SU-DHL-6 (cell line): ENCODE data around the gene DPP8.

Experiments used
- H2AFZ ChIP-seq: fragments of 200-600 bp; sonication (generic); 2 replicates; pipeline ENCODE4 v1.6.1; 2014; ENCODE audit warnings: low read depth, mild to moderate bottlenecking, moderate library complexity, mixed read lengths, antibody characterized with exemption, low read length; ENCODE audit not compliant: severe bottlenecking
- H3F3A ChIP-seq: fragments of 200-600 bp; shearing (Covaris generic); 2 replicates; pipeline ENCODE4 v1.6.0; 2016; ENCODE audit warnings: antibody characterized with exemption, mild to moderate bottlenecking; ENCODE audit not compliant: insufficient read depth
- H3K27ac ChIP-seq: fragments of 200-600 bp; sonication (generic); 2 replicates; pipeline ENCODE4 v1.5.1; 2016; ENCODE audit warnings: low read depth, mild to moderate bottlenecking, low read length, moderate library complexity, mixed read lengths
- H3K27me3 ChIP-seq: fragments of 200-600 bp; sonication (generic), shearing (Covaris generic); 2 replicates; pipeline ENCODE4 v1.6.0; 2014; ENCODE audit warnings: mild to moderate bottlenecking, low read length
- H3K36me3 ChIP-seq: fragments of 200-600 bp; sonication (generic); 2 replicates; pipeline ENCODE4 v1.6.1; 2014; ENCODE audit warnings: mild to moderate bottlenecking, low read length, mixed read lengths
- H3K4me2 ChIP-seq: fragments of 300-600, 200-600 bp; shearing (Covaris generic), sonication (generic); 2 replicates; pipeline ENCODE4 v1.6.0; 2014; ENCODE audit warnings: low read length, low read depth, mild to moderate bottlenecking; ENCODE audit not compliant: poor library complexity, severe bottlenecking
- H3K4me3 ChIP-seq: fragments of 200-600 bp; sonication (generic); 2 replicates; pipeline ENCODE4 v1.5.1; 2014; ENCODE audit warnings: antibody characterized with exemption, low read length, mild to moderate bottlenecking, mixed read lengths; ENCODE audit not compliant: insufficient read depth, poor library complexity, severe bottlenecking
- H3K79me2 ChIP-seq: fragments of 200-600 bp; sonication (generic); 2 replicates; pipeline ENCODE4 v1.6.1; 2014; ENCODE audit warnings: mild to moderate bottlenecking, low read length, moderate library complexity; ENCODE audit not compliant: insufficient read depth
- H3K9ac ChIP-seq: fragments of 200-600 bp; sonication (generic); 2 replicates; pipeline ENCODE4 v1.7.0; 2014; ENCODE audit warnings: mild to moderate bottlenecking, low read length
- H3K9me2 ChIP-seq: fragments of 200-600 bp; sonication (generic); replicated peaks from 2 replicates; pipeline ENCODE4 v1.6.1; 2014; ENCODE audit warnings: low read length; ENCODE audit not compliant: insufficient read depth
- H3K9me3 ChIP-seq: fragments of 200-600 bp; sonication (generic); 2 replicates; pipeline ENCODE4 v1.6.1; 2014; ENCODE audit warnings: low read length, mixed read lengths; ENCODE audit not compliant: insufficient read depth
- H4K20me1 ChIP-seq: fragments of 200-600 bp; sonication (generic); 2 replicates; pipeline ENCODE4 v1.6.1; 2014; ENCODE audit warnings: low read depth, mild to moderate bottlenecking, antibody characterized with exemption, low read length, moderate library complexity, mixed read lengths
- EZH2phosphoT487 ChIP-seq: fragments of 200-600 bp; sonication (generic), shearing (Covaris generic); conservative IDR thresholded peaks from 2 replicates; pipeline ENCODE4 v1.6.1; 2018; ENCODE audit warnings: mild to moderate bottlenecking, antibody characterized with exemption, low read length, moderate library complexity, mixed read lengths
- TF ChIP-seq, protein P1 (sequence below): fragments of 200-600 bp; sonication (generic); IDR thresholded peaks from one replicate; pipeline ENCODE4 v1.5.1; 2017; ENCODE audit warnings: antibody characterized with exemption, mild to moderate bottlenecking, low read length, moderate library complexity; ENCODE audit not compliant: insufficient read depth, poor library complexity, severe bottlenecking

The DPP8 gene

DNA sequence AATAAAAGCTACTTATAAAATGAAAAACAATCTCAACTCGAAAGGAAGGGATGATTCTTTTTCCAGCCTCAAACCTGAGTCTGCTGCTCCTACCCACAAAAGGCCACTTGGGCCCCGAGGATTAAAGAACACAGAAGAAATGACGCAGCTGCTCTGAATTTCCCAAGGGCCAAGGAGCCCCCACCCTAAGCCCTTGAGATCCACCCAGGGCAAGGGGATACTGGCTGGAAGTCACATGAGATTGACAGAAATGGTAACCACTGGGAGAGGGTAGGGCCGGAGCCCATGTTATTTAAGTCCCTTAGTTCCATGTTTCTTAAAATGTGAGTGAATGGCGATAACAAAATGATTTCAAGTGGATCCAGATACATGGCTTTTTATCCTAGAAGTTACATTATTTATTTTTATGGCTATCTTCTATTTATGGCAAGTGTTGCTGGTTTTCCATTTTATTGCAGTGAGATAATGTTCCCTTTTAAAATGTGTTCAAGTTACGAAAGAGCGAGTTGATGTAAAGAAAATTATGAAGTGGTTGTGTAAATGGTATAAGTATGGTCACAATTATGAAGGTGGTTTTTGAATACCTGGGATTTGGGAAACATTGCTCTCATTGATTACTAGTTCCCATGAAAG lies 111.6 kb downstream of the DPP8 start:
- H3K79me2 ChIP-seq: no peaks in the 10 kb centered on the region
- no peak overlapping the region for H3K4me2 ChIP-seq
- no peak overlapping the region for H2AFZ ChIP-seq
- H3K9me3 ChIP-seq: no peaks in the 10 kb centered on the region
- no peaks in the 10 kb centered on the region for H3K27me3 ChIP-seq
- no peaks in the 10 kb centered on the region for H3K36me3 ChIP-seq
- TF ChIP-seq, protein P1, sequence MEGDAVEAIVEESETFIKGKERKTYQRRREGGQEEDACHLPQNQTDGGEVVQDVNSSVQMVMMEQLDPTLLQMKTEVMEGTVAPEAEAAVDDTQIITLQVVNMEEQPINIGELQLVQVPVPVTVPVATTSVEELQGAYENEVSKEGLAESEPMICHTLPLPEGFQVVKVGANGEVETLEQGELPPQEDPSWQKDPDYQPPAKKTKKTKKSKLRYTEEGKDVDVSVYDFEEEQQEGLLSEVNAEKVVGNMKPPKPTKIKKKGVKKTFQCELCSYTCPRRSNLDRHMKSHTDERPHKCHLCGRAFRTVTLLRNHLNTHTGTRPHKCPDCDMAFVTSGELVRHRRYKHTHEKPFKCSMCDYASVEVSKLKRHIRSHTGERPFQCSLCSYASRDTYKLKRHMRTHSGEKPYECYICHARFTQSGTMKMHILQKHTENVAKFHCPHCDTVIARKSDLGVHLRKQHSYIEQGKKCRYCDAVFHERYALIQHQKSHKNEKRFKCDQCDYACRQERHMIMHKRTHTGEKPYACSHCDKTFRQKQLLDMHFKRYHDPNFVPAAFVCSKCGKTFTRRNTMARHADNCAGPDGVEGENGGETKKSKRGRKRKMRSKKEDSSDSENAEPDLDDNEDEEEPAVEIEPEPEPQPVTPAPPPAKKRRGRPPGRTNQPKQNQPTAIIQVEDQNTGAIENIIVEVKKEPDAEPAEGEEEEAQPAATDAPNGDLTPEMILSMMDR: no peak
- TF ChIP-seq EZH2phosphoT487: no peak
- H3K9me2 ChIP-seq: no peaks in the 10 kb centered on the region
- no peaks in the 10 kb centered on the region for H3F3A ChIP-seq
- no peak overlapping the region for H3K4me3 ChIP-seq
- no peaks in the 10 kb centered on the region for H4K20me1 ChIP-seq
- no peak overlapping the region for H3K27ac ChIP-seq
- no peak overlapping the region for H3K9ac ChIP-seq

DNA sequence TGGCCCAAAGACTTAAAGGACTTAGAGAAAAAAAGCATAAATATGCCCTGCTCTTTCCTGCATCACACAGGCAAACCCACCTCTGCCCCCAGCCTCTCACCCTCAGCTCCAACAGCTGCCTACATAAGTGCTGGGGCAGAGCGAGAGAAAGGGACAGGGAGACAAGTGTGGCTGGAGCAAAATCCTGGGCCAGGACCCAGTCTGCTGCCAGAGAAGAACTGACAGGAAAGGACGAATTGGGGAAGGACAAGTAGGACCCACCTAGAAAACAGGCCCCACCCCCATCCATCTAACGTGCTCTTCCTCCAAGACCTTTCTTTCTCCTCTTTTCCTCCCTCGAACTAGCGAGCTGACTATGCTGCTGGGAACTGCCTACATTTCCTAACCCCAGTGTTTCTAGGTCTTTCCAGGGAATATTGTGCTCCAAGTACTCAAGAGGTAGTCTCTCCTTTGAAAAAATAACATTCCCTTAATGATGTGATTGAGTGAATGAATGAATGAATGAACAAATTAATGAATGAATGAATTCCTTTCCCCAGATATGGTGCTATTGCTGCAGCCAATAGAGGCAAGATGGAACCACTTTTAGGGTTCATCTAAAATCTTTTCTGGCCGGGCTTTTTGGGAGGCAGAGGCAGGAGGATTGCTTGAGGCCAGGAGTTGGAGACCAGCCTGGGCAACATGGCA lies 113.2 kb downstream of the DPP8 start:
- Histone ChIP-seq H3K36me3 (no peaks in the 10 kb centered on the region), H2AFZ (no peak overlapping the region), H3K9me2 (no peaks in the 10 kb centered on the region), H3K9ac (no peak overlapping the region), H3K4me3 (no peak overlapping the region), H3F3A (no peaks in the 10 kb centered on the region), H3K9me3 (no peaks in the 10 kb centered on the region), H3K79me2 (no peaks in the 10 kb centered on the region), H4K20me1 (no peaks in the 10 kb centered on the region), H3K4me2 (no peak overlapping the region), H3K27ac (no peak overlapping the region), H3K27me3 (no peaks in the 10 kb centered on the region)
- TF ChIP-seq, protein P1: no peak
- no peak for TF ChIP-seq EZH2phosphoT487

DNA sequence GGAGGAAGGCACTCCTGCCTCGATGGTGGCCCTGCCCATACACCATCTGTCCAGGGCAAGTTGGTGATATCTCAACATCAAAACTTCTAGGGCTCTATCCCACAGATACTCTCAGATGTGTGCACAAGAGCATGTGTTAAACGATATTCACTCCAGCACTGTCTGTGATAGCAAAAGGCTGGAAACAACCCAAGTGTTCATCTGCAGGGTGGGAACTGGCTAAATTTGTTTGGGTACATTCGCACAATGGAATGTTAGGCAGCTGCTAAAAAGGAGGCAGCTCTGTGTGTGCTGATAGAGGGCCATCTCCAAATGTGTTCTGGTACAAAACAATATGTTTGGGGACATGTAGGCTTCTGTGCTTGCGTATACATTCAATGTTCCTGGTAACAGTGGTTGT lies 114.5 kb downstream of the DPP8 start:
- Histone ChIP-seq H3K36me3 (no peaks in the 10 kb centered on the region), H3K27me3 (no peaks in the 10 kb centered on the region), H2AFZ (no peak overlapping the region), H3K4me3 (no peak overlapping the region), H3K9ac (no peak overlapping the region), H3K27ac (no peak overlapping the region), H3K4me2 (no peak overlapping the region), H3K79me2 (no peaks in the 10 kb centered on the region), H3K9me2 (no peaks in the 10 kb centered on the region), H3K9me3 (no peaks in the 10 kb centered on the region), H3F3A (no peaks in the 10 kb centered on the region), H4K20me1 (no peaks in the 10 kb centered on the region)
- TF ChIP-seq, protein P1: no peak
- TF ChIP-seq EZH2phosphoT487: no peak
